ENCODE data around the gene BMERB1.
A peak's percentile ranks its signal among the peaks of the same experiment; 100 is the strongest.
"Not testable (repeated sequence)": the region's sequence is repeated elsewhere in the genome, so short reads cannot be mapped to it uniquely, and the experiment has no call there.

Gene BMERB1

GRCh38 chr16:15526731-15527130 lies 92.3 kb downstream of the BMERB1 start:
- no peak for DNase-seq

DNA sequence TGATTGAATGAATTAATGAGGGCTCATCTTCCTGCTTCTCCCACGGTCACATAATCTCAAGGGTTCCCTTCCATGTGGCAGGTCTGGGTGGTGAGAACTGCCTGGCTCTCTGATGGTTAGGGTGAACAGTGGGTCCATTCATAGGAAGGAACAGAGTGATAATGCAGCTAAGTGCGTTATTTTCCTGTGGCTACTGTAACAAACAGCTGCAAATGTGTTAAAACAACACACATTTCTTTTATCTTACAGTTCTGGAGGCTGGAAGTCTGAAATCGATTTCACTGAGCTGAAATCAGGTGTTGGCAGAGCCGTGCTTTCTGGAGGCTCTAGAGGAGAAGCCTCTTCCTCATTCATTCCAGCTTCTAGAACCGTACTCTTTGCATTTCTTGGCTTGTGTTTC lies 95.3 kb downstream of the BMERB1 start:
- DNase-seq: no peak

DNA sequence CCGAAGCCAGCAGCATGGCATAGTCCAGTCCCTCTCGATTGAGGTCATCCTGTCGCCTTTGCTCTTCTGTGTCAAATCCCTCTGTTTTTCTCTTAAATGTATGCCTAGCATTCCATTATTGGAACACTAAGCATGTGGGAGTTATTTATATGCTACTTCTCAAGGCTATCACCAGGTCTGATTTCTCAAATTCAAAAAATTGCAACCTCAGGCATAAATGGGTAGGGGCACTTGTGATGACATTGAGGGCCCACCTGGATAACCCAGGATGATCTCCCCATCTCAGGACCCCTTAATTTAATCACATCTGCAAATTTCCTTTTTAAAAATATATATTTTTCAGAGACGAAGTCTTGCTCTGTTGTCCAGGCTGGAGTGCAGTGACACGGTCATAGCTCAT lies 95.7 kb downstream of the BMERB1 start:
- no peak for DNase-seq

GRCh38 chr16:15532825-15533224 lies 98.4 kb downstream of the BMERB1 start:
- no peak for DNase-seq

- no peak for DNase-seq
These were observed 99.0 kb downstream of the BMERB1 start for GRCh38 chr16:15533386-15533785.

DNA sequence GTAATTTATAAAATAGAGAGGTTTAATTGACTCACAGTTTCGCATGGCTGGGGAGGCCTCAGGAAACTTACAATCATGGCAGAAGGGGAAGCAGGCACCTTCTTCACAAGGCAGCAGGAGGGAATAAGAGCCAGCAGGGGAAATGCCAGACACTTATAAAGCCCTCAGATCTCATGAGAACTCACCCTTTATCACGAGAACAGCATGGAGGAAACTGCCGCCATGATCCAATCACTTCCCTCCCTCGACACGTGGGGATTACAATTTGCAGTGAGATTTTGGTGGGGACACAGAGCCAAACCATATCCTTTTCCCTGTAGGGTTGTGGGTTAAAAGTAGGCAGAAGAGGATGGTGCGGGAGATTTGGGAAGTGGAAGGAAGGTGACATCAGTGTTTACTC lies 101.4 kb downstream of the BMERB1 start:
- no peak for DNase-seq

DNA sequence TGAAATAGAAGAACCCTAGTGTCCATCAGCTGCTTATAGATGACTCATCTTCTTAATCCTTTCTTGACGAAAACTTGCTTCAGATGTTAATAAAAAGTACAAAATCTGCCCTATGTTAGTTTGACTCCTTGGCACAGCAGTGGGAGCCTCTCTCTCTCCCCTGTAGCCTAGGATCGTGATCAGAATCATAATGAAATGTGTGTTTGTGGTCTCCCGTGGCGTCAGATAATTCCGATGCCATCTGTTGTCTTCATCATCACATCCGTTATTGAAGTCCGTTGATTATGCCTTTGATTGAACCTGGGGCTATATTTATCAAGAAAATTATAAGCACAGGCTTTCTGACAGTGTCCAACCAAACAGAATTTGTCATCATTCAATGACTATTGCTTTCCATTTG lies 102.5 kb downstream of the BMERB1 start:
- DNase-seq: no peak

DNA sequence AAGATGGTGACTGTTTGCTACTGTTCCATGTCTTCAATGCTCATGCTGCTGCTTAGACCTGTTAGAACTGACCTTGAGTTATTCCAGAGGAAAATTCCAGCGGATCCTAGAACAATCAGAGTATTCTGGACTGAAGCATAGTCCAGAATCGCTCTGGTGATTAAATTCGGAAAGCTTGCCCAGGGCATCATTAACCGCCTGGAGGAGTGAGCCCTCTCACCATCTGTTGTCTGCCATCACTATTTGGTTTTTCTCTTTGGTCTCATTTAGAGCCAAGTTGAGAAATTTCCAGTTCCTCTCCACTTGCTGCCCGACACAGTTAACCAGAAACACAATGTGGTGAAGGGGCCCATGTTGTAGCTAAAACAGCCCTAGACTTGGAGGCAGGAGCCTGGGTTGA lies 104.1 kb downstream of the BMERB1 start:
- DNase-seq: no peak

GRCh38 chr16:15539197-15539596 lies 104.8 kb downstream of the BMERB1 start:
- no peak for DNase-seq

- DNase-seq: no peak
These were observed 107.9 kb downstream of the BMERB1 start for GRCh38 chr16:15542261-15542660.

GRCh38 chr16:15542734-15543347 lies 108.5 kb downstream of the BMERB1 start:
- DNase-seq: no peak

- no peak for DNase-seq
These were observed 110.0 kb downstream of the BMERB1 start for GRCh38 chr16:15544405-15544804.

DNA sequence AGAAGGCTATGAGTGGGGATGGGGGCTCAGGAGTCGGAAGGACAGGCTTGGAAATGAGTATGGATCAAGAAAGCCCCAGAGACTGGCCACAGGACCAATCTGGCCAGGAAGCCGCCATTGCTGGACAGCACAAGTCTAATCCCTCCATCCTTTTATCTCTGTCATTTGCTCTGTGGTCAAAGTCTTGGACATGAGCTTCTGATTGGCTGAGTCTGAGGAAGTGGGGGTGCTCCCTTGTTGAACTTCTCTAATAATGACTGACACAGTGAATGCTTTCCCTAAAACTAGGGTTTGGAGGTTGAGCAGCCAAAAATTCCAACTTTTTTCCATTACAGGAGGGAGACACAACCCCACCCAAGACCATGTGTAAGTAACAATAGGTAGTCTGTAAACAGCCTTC lies 111.2 kb downstream of the BMERB1 start:
- no peak for DNase-seq

GRCh38 chr16:15547072-15547767 lies 112.8 kb downstream of the BMERB1 start:
- not testable (repeated sequence) for DNase-seq

GRCh38 chr16:15547768-15548096 lies 113.3 kb downstream of the BMERB1 start:
- DNase-seq: no peak

DNA sequence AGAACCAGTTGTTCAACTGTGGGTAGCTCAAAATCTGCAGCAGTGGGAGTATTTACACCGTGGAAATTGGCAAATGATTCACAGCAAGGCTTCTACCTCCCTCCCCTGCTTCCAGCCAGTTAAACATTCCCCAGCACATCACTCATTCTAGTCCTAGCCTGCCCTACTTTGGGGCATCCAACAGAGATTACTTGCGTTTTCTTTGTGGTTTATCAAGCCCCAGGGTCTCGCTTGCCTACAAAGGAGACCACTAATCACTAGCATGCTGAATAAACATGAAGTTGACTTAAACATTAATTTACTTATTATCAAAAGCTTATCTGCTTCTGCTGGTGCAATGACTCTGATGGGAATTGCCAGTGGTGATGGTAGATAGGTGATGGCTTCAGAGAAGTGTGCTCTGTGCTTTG lies 114.1 kb downstream of the BMERB1 start:
- DNase-seq: no peak

DNA sequence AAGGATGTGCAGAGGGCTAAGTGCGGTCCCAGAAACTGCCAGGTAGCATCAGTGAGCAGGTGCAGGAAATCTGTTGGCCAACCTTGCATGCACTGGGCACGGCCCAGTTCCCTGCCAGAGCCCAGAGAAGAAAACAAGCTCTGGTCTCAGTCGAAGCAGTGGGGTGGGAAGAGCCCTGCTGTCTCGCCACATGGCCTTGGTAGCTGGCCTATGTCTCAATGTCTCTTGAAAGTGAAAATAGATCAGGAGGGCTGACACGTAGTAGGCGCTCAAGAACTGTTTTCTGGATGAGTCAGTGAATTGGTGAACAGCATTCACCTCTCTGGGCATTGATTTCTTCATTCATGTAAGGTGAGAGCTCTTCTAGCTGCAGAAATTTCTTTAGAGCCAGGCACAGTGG lies 118.1 kb downstream of the BMERB1 start:
- no peak for DNase-seq

GRCh38 chr16:15553313-15554088 lies 119.1 kb downstream of the BMERB1 start:
- peak; percentile 4 for DNase-seq

- DNase-seq: no peak
These were observed 121.7 kb downstream of the BMERB1 start for GRCh38 chr16:15556130-15556529.

GRCh38 chr16:15557258-15557657 lies 122.9 kb downstream of the BMERB1 start:
- no peak for DNase-seq

- no peak for DNase-seq
These were observed 124.8 kb downstream of the BMERB1 start for GRCh38 chr16:15559176-15559575.

DNA sequence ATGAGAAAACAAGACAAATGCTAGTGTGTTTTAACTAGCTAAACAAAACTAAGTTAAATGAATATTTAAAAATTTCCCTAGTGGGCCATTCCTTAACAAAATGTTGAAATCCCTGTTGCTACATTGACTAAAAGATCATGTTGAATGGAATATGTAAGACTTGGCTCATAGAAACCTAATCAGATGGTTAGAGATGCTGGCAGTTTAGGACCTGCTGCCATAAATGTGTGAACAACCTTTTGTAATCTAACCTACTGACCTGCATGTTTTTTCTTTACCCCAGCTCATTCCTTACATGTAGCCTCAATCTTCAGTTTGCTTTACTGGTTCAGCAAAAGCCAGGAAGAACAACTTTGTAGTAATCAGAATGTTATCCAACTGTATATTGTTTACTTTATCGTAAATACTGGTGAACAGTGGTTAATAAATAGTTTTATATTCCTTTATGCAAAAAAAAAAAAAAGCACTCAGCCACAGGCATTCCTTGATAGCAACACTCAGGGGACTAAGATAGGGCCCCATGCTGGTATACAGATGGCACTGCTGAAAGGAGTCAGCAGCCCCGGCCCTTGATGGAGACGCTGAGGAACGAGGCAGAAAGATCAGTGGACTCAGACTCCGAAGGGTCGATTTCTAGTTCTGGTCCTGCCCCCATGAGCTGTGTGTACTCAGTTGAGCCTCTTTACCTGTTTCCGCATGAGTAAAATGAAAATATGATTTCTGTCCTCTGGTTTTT lies 130.4 kb downstream of the BMERB1 start:
- no peak for DNase-seq

GRCh38 chr16:15566095-15566494 lies 131.7 kb downstream of the BMERB1 start:
- DNase-seq: no peak

GRCh38 chr16:15567823-15568222 lies 133.4 kb downstream of the BMERB1 start:
- no peak for DNase-seq

Data from stimulated activated naive CD4-positive, alpha-beta T cell treated with Interleukin-2 at 50 U/mL for 16 hours (primary cell).